ENCODE measurements around the gene SYCE3. TPM values are rescaled to one million over a fixed set of nuclear protein-coding genes. Genes with fewer than 3 reads are reported as not detected.
"Not testable (repeated sequence)": the region's sequence is repeated elsewhere in the genome, so short reads cannot be mapped to it uniquely, and the experiment has no call there.

SYCE3 gene
- polyA plus RNA-seq (2013, experiment 1 of 2) = not detected
- polyA plus RNA-seq (2013, experiment 2 of 2) = not detected

- peak within 1 kb of the TSS; percentile 43 for H3K4me3 ChIP-seq (ENCODE audit: extremely low read depth, insufficient read depth, low read length, poor library complexity, severe bottlenecking)
- no peaks in the 10 kb centered on the region for H3K4me1 ChIP-seq (ENCODE audit: control insufficient read depth, insufficient read depth, low read length, poor library complexity, severe bottlenecking)
- H3K27ac ChIP-seq (ENCODE audit: low read depth, low read length, severe bottlenecking) = no peak within 1 kb of the TSS
- H3K36me3 ChIP-seq (ENCODE audit: control insufficient read depth, insufficient read depth, low read length) = peaks cover 4% of the 10 kb centered on the region
- no peaks in the 10 kb centered on the region for H3K9me3 ChIP-seq (ENCODE audit: control insufficient read depth, low read length)
- 2 to 3% methylated on average over 39 to 50 of the region's 61 CpGs for WGBS, 2 experiments (ENCODE audit: insufficient coverage in 2 of 2)
These were observed at the start of gene SYCE3 for GRCh38 chr22:50562523-50563412. SYCE3 (minus strand) TSS chr22:50562919; CDS start chr22:50556405, 6,514 bp downstream.

GRCh38 chr22:50612168-50612527, 49.4 kb upstream of the SYCE3 start:
- Histone ChIP-seq H3K27ac (ENCODE audit: low read depth, low read length, severe bottlenecking) (no peak overlapping the region), H3K4me3 (ENCODE audit: extremely low read depth, insufficient read depth, low read length, poor library complexity, severe bottlenecking) (no peak overlapping the region), H3K4me1 (ENCODE audit: control insufficient read depth, insufficient read depth, low read length, poor library complexity, severe bottlenecking) (no peaks in the 10 kb centered on the region), H3K36me3 (ENCODE audit: control insufficient read depth, insufficient read depth, low read length) (no peaks in the 10 kb centered on the region), H3K9me3 (ENCODE audit: control insufficient read depth, low read length) (no peaks in the 10 kb centered on the region)
- WGBS, 2 experiments (ENCODE audit: insufficient coverage in 2 of 2) = 88 to 90% methylated on average over 2 to 4 of the region's 6 CpGs

- H3K27ac ChIP-seq (ENCODE audit: low read depth, low read length, severe bottlenecking) = no peak overlapping the region
- WGBS, 2 experiments (ENCODE audit: insufficient coverage in 2 of 2) = 88 to 89% methylated on average over 20 to 23 of the region's 26 CpGs
- no peaks in the 10 kb centered on the region for H3K36me3 ChIP-seq (ENCODE audit: control insufficient read depth, insufficient read depth, low read length)
- H3K9me3 ChIP-seq (ENCODE audit: control insufficient read depth, low read length) = no peaks in the 10 kb centered on the region
- no peaks in the 10 kb centered on the region for H3K4me1 ChIP-seq (ENCODE audit: control insufficient read depth, insufficient read depth, low read length, poor library complexity, severe bottlenecking)
- H3K4me3 ChIP-seq (ENCODE audit: extremely low read depth, insufficient read depth, low read length, poor library complexity, severe bottlenecking) = no peak overlapping the region
These were observed 48.8 kb upstream of the SYCE3 start for GRCh38 chr22:50611341-50612060.

GRCh38 chr22:50610581-50610980, 47.9 kb upstream of the SYCE3 start:
- Histone ChIP-seq H3K4me1 (ENCODE audit: control insufficient read depth, insufficient read depth, low read length, poor library complexity, severe bottlenecking) (no peaks in the 10 kb centered on the region), H3K4me3 (ENCODE audit: extremely low read depth, insufficient read depth, low read length, poor library complexity, severe bottlenecking) (no peak overlapping the region), H3K36me3 (ENCODE audit: control insufficient read depth, insufficient read depth, low read length) (no peaks in the 10 kb centered on the region), H3K27ac (ENCODE audit: low read depth, low read length, severe bottlenecking) (no peak overlapping the region), H3K9me3 (ENCODE audit: control insufficient read depth, low read length) (no peaks in the 10 kb centered on the region)
- WGBS, 2 experiments (ENCODE audit: insufficient coverage in 2 of 2) = 83 to 88% methylated on average over 15 to 16 of the region's 17 CpGs

- Histone ChIP-seq H3K27ac (ENCODE audit: low read depth, low read length, severe bottlenecking) (no peak overlapping the region), H3K4me1 (ENCODE audit: control insufficient read depth, insufficient read depth, low read length, poor library complexity, severe bottlenecking) (no peaks in the 10 kb centered on the region), H3K4me3 (ENCODE audit: extremely low read depth, insufficient read depth, low read length, poor library complexity, severe bottlenecking) (no peak overlapping the region), H3K36me3 (ENCODE audit: control insufficient read depth, insufficient read depth, low read length) (no peaks in the 10 kb centered on the region), H3K9me3 (ENCODE audit: control insufficient read depth, low read length) (no peaks in the 10 kb centered on the region)
- 82 to 85% methylated on average over 5 to 11 of the region's 11 CpGs for WGBS, 2 experiments (ENCODE audit: insufficient coverage in 2 of 2)
These were observed 47.3 kb upstream of the SYCE3 start for GRCh38 chr22:50610041-50610451.

- Histone ChIP-seq H3K9me3 (ENCODE audit: control insufficient read depth, low read length) (no peaks in the 10 kb centered on the region), H3K27ac (ENCODE audit: low read depth, low read length, severe bottlenecking) (no peak overlapping the region), H3K4me3 (ENCODE audit: extremely low read depth, insufficient read depth, low read length, poor library complexity, severe bottlenecking) (no peak overlapping the region), H3K36me3 (ENCODE audit: control insufficient read depth, insufficient read depth, low read length) (no peaks in the 10 kb centered on the region), H3K4me1 (ENCODE audit: control insufficient read depth, insufficient read depth, low read length, poor library complexity, severe bottlenecking) (no peaks in the 10 kb centered on the region)
- 81 to 85% methylated on average over 10 to 12 of the region's 12 CpGs for WGBS, 2 experiments (ENCODE audit: insufficient coverage in 2 of 2)
These were observed 46.9 kb upstream of the SYCE3 start for GRCh38 chr22:50609599-50609998.

GRCh38 chr22:50608996-50609395, 46.3 kb upstream of the SYCE3 start:
- no peaks in the 10 kb centered on the region for H3K9me3 ChIP-seq (ENCODE audit: control insufficient read depth, low read length)
- H3K27ac ChIP-seq (ENCODE audit: low read depth, low read length, severe bottlenecking) = no peak overlapping the region
- no peak overlapping the region for H3K4me3 ChIP-seq (ENCODE audit: extremely low read depth, insufficient read depth, low read length, poor library complexity, severe bottlenecking)
- WGBS, 2 experiments (ENCODE audit: insufficient coverage in 2 of 2) = 100% methylated on average over 2 of the region's 10 CpGs; no CpG with 5 or more reads in 1 of the 2 experiments
- H3K4me1 ChIP-seq (ENCODE audit: control insufficient read depth, insufficient read depth, low read length, poor library complexity, severe bottlenecking) = no peaks in the 10 kb centered on the region
- H3K36me3 ChIP-seq (ENCODE audit: control insufficient read depth, insufficient read depth, low read length) = no peaks in the 10 kb centered on the region

GRCh38 chr22:50608058-50608840, 45.5 kb upstream of the SYCE3 start:
- WGBS, 2 experiments (ENCODE audit: insufficient coverage in 2 of 2) = 86 to 92% methylated on average over 29 to 38 of the region's 39 CpGs
- not testable (repeated sequence) for H3K27ac ChIP-seq (ENCODE audit: low read depth, low read length, severe bottlenecking); H3K36me3 ChIP-seq (ENCODE audit: control insufficient read depth, insufficient read depth, low read length); H3K4me1 ChIP-seq (ENCODE audit: control insufficient read depth, insufficient read depth, low read length, poor library complexity, severe bottlenecking); H3K9me3 ChIP-seq (ENCODE audit: control insufficient read depth, low read length); H3K4me3 ChIP-seq (ENCODE audit: extremely low read depth, insufficient read depth, low read length, poor library complexity, severe bottlenecking)

- 75 to 92% methylated on average over 6 of the region's 6 CpGs for WGBS, 2 experiments (ENCODE audit: insufficient coverage in 2 of 2)
- Histone ChIP-seq H3K9me3 (ENCODE audit: control insufficient read depth, low read length) (no peaks in the 10 kb centered on the region), H3K36me3 (ENCODE audit: control insufficient read depth, insufficient read depth, low read length) (no peaks in the 10 kb centered on the region), H3K4me3 (ENCODE audit: extremely low read depth, insufficient read depth, low read length, poor library complexity, severe bottlenecking) (no peak overlapping the region), H3K4me1 (ENCODE audit: control insufficient read depth, insufficient read depth, low read length, poor library complexity, severe bottlenecking) (no peaks in the 10 kb centered on the region), H3K27ac (ENCODE audit: low read depth, low read length, severe bottlenecking) (no peak overlapping the region)
These were observed 44.9 kb upstream of the SYCE3 start for GRCh38 chr22:50607659-50608020.

- H3K9me3 ChIP-seq (ENCODE audit: control insufficient read depth, low read length) = no peaks in the 10 kb centered on the region
- H3K27ac ChIP-seq (ENCODE audit: low read depth, low read length, severe bottlenecking) = no peak overlapping the region
- H3K4me1 ChIP-seq (ENCODE audit: control insufficient read depth, insufficient read depth, low read length, poor library complexity, severe bottlenecking) = no peaks in the 10 kb centered on the region
- 94% methylated on average over 11 to 16 of the region's 18 CpGs for WGBS, 2 experiments (ENCODE audit: insufficient coverage in 2 of 2)
- H3K4me3 ChIP-seq (ENCODE audit: extremely low read depth, insufficient read depth, low read length, poor library complexity, severe bottlenecking) = no peak overlapping the region
- H3K36me3 ChIP-seq (ENCODE audit: control insufficient read depth, insufficient read depth, low read length) = no peaks in the 10 kb centered on the region
These were observed 44.4 kb upstream of the SYCE3 start for GRCh38 chr22:50606946-50607658.

All from mesodermal cell (in vitro differentiated cells).